NCI-H1436 treated with DMSO at 0.1 percent for 48 hours (cell line): ENCODE data around the gene LRMDA.

Experiments
- DNase-seq: peaks from one replicate; lab custom pipeline; 2025; lab: John Stamatoyannopoulos, UW

LRMDA gene

GRCh38 chr10:76440426-76440825 is 1009.0 kb downstream of the LRMDA start:
- DNase-seq: no peak

DNA sequence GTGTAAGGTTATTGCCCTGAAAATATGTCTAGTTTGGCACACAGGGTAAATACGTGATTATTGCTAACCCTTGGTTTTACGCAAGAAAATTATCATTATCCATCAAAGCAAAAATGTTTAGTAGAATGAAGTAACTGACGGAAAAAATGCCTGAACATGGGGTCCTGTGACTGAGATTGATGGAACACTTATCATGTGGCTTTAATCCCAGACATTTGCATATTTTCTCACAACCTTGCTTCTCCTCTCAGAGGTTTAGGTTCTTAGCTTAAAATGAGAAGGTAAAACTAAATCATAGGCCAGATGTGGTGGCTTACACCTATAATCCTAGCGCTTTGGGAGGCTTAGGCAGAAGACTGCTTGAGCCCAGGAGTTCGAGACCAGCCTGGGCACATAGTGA is 1010.7 kb downstream of the LRMDA start:
- no peak for DNase-seq

DNA sequence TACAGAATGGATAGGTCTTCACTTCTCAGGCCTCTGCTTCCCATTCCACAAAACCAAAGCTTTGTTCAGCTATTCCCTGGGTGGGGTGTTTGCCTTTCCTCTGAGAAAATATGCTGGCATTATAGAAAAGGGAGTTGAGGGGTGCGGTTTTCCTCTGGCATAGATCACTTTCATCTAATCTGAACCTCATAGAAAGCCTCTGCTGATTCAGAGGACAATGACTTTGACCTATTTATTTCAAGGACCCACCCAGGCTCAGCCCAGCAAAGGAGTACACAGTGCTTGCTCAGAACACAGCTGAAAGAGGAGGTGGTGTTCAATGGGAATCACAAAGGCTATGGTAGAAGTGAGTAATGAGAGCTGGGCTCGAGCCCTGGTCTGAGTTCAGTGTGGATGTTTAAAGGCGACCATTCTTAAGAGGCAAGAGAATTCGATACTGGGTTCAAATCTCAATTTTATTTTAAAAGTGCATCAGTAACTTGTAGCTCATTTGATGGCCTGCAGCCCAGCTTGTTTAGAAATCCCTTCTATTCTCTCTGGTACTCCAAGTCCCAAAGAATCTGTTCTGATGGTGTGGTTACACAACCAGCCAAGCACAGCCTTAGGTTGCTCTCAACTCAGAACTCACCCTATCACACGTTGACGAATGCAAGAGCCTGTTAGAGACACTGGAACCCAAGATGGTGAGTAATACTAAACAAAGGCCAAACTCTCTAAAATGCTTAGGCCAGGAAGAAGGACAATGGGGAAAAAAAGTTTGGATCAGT is 1012.8 kb downstream of the LRMDA start:
- DNase-seq: no peak

GRCh38 chr10:76447578-76447977 is 1016.2 kb downstream of the LRMDA start:
- no peak for DNase-seq

GRCh38 chr10:76451911-76452310 is 1020.5 kb downstream of the LRMDA start:
- no peak for DNase-seq

- DNase-seq: no peak
These were observed 1021.9 kb downstream of the LRMDA start for GRCh38 chr10:76453332-76453731.

- no peak for DNase-seq
These were observed 1022.6 kb downstream of the LRMDA start for GRCh38 chr10:76453997-76454396.

- no peak for DNase-seq
These were observed 1023.2 kb downstream of the LRMDA start for GRCh38 chr10:76454506-76455140.

- DNase-seq: no peak
These were observed 1024.8 kb downstream of the LRMDA start for GRCh38 chr10:76456197-76456596.

DNA sequence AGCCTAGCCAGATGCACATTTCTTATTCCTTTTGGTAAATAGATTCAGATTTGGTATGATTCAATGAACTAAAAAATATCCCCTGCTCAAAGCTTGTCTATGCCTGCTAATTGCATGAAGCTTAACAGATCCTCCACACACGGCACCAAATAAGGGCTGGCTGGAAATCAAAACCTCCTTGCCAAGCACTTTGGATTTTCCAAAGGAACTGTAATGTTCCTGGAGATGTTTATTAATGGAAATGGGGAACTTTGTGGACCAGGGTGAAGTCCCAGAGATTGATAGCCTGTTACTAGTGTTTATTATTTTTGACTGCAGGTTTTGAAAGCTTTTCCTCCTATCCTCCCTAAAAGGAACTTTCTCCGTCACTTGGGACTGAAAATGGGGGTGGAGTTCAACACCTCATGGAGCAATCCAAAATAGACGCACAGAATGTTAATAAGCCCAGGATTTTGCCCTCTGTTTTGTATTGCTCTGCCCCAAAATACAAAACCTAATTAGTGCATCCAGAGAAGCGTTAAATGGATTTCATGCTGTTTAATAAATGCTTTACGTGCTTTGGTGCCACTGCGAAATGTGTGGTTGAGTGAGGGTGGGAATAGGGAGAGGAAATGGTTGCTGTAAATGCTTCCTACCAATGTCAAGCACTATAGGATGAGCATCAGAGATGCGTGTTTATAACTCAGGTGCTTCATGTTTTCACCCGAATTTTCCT is 1027.7 kb downstream of the LRMDA start:
- DNase-seq: no peak

DNA sequence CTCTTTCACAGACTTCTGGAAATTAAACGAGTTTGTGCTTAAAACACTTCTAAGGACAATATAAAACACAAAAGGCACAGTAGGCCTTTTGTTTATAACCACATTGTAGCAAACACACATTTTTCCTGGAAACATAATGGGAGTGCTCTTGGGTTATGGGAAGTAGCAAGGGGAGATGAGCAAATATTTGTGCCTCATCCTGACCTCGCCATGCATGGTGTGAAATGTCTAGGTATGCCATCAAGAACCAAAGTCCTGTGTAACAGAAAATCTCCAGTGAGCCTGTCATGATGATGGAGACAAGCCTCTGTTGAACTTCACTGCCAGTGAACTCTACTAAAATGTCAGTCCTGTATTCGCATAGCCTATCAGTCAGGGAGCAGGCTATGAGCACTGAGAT is 1029.6 kb downstream of the LRMDA start:
- no peak for DNase-seq

GRCh38 chr10:76463111-76463510 is 1031.7 kb downstream of the LRMDA start:
- no peak for DNase-seq

DNA sequence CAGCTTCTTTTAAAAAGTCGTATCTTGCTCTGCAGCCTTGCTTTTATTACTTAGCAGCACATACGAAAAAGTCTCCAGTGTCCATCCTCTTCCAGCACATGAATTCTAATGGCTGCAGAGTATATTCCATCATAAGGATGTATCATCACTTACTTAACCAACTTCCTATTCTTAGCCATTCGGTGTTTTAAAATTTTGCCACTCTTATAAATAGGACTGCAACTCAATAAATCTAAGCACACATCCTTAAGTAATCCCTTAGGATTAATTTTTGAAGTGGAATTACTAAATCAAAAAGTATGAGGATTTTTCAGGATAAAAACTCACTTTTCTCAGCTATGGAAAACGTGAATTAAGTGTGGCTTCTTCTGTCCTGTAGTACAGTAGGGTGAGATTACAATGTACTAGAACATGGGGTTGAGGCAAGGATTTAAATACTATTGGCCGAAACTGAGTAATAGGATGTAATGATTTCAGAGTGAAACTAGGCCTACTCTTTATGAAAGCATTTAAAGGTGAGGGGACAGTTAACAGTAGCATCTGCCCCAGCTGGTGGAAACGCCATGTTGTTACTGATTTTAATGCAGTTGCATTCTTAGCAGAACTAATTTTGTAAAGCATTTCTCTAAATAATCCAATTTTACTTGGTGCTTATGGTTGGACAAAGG is 1035.5 kb downstream of the LRMDA start:
- DNase-seq: no peak

- DNase-seq: no peak
These were observed 1038.3 kb downstream of the LRMDA start for GRCh38 chr10:76469675-76470074.

GRCh38 chr10:76479103-76479790 is 1047.8 kb downstream of the LRMDA start:
- no peak for DNase-seq

- DNase-seq: no peak
These were observed 1049.8 kb downstream of the LRMDA start for GRCh38 chr10:76481178-76481577.

- DNase-seq: no peak
These were observed 1056.2 kb downstream of the LRMDA start for GRCh38 chr10:76487582-76487981.

DNA sequence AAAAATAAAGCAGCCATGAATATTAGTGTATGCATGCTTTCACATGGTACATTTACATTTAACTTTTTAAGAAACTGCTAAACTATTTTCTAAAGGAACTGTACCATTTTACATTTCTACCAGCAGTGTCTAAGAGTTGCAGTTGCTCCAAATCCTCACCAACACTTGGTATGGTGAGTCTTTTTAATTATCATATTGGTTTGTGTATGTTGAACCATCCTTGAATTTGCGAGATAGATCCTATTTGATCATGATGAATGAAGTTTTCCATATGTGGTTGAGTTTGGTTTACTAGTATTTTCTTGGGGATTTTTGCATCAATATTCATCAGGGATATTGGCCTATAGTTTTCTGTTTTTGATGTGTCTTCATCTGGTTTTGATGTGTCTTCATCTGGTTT is 1057.2 kb downstream of the LRMDA start:
- DNase-seq: no peak

GRCh38 chr10:76491216-76491615 is 1059.8 kb downstream of the LRMDA start:
- DNase-seq: no peak

GRCh38 chr10:76492026-76492425 is 1060.6 kb downstream of the LRMDA start:
- DNase-seq: no peak

DNA sequence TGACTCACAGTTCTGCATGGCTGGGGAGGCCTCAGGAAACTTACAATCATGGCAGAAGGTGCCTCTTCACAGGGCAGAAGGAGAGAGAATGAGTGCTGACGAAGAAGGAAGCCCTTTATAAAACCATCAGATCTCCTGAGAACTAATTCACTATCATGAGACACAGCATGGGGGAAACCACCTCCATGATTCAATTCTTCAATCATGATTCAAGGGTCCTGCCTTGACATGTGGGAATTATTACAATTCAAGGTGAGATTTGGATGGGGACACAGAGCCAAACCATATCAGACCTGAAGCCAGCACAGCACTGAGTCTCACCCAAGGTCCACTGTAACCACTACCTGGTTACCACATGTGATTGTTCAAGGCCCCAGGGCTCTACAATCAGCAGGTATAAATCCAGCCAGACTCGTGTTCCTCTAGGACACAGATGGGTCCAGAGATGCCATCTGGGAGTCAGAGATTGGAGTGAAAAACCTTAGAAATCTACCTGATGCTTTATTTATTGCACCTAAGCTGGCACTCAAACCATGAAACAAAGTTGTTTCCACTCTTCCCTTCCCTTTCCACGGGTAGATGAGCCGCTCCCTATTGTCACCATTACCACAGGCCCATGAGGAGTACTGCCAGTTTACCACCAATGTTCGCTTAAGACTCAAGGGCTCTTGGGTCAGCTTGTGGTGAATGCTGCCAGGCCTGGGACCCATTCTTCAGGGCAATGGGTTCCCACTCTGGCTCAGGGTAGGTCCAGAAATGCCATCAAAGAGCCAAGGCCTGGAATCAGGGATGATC is 1061.5 kb downstream of the LRMDA start:
- DNase-seq: no peak
